Neural crest cell (in vitro differentiated cells): ENCODE data around the gene DOC2B. TPM values are rescaled to one million over a fixed set of nuclear protein-coding genes. Genes with fewer than 3 reads are reported as not detected.

Experiments used
- DNase-seq: peaks from one replicate; pipeline ENCODE4 v3.0.0; 2021; ENCODE audit warnings: low read depth, mixed read lengths, low spot score
- H3K27ac Mint-ChIP-seq: one replicate; pipeline ENCODE4 v1.8.0; 2021; ENCODE audit warnings: mild to moderate bottlenecking, mixed read lengths; ENCODE audit not compliant: unreplicated experiment
- H3K27me3 Mint-ChIP-seq: 2 replicates; pipeline ENCODE4 v1.8.0; 2021; ENCODE audit warnings: low read depth, mild to moderate bottlenecking, mixed read lengths
- H3K36me3 Mint-ChIP-seq: 2 replicates; pipeline ENCODE4 v1.8.0; 2021; ENCODE audit warnings: low read depth, mild to moderate bottlenecking, mixed read lengths
- H3K4me1 Mint-ChIP-seq: 2 replicates; pipeline ENCODE4 v1.8.0; 2021; ENCODE audit warnings: mixed read lengths
- H3K4me3 Mint-ChIP-seq: one replicate; pipeline ENCODE4 v1.8.0; 2021; ENCODE audit warnings: mild to moderate bottlenecking, mixed read lengths
- H3K9me3 Mint-ChIP-seq: 2 replicates; pipeline ENCODE4 v1.8.0; 2021; ENCODE audit warnings: mixed read lengths
- total RNA-seq: library from RNA; stranded (reverse); gene quantifications from 2 replicates; pipeline ENCODE4 v1.2.1, GENCODE V29; 2021
- TF ChIP-seq, protein P1 (sequence below): fragments of 200-600 bp; sonication (generic); conservative IDR thresholded peaks from 2 replicates; pipeline ENCODE4 v1.5.0; 2021; ENCODE audit warnings: antibody characterized with exemption, mild to moderate bottlenecking

Gene DOC2B
- total RNA-seq, 1 donor from 2014 or later, result 0.91 TPM

DNA sequence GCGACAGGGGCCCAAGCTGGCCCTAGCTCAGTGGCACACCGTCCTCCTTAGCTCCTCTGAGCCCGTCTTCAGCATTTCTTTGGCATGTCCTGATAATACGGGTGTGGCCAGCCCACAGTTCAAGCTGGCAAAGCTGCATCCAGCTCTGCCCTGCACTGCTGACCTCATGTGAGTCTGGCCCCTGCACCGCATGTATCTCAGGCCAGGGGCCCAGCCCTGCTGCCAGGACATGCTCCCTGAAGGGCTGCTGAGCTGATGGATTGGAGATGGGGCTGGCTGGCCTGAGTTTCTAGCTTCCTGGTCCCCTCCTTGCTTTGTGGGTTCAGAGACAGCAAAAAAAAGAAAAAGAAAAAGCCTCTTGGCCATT is 2.4 kb downstream of the DOC2B start:
- H3K4me3 Mint-ChIP-seq, result no peak overlapping the region

DNA sequence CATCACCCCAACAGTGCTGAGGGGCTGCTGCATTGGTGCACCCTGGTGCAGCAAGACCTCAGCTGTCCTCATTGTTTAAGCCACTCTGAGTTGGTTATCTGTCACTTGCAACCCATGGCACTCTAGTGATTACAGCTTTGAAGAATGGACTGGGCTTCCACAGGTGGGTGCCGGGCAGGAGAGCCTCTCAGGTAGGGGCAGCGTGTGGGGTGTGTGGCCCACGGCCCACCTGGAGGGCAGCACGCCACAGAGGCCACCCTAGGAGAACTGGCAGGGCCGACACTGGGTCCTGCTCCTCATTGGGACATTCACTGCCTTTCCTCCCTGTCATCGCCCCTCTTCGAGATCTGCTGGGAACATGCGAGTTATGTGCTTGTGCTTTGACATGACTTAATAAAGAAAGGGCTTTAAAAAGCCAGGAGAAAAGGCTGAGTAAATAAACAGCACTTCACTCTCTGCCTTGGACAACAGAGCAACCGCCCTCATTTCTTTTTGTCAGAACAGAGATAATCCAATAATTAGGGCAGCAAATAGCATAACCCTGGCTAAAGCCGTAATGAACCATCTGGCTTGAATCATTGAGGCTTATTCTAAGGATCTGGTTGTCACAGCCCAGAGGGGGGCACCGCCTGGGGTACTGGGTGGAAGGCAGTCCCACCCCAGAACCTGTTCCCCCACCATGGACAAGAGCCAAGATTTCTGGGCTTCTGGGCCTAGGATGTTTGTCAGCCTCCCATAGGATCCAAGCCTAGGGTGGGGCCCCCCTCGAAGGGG is 3.0 kb downstream of the DOC2B start:
- no peak for DNase-seq
- H3K27ac Mint-ChIP-seq, result no peak overlapping the region
- no peaks in the 10 kb centered on the region for H3K36me3 Mint-ChIP-seq
- H3K4me1 Mint-ChIP-seq, result peaks cover 5% of the 10 kb centered on the region
- TF ChIP-seq, protein P1, sequence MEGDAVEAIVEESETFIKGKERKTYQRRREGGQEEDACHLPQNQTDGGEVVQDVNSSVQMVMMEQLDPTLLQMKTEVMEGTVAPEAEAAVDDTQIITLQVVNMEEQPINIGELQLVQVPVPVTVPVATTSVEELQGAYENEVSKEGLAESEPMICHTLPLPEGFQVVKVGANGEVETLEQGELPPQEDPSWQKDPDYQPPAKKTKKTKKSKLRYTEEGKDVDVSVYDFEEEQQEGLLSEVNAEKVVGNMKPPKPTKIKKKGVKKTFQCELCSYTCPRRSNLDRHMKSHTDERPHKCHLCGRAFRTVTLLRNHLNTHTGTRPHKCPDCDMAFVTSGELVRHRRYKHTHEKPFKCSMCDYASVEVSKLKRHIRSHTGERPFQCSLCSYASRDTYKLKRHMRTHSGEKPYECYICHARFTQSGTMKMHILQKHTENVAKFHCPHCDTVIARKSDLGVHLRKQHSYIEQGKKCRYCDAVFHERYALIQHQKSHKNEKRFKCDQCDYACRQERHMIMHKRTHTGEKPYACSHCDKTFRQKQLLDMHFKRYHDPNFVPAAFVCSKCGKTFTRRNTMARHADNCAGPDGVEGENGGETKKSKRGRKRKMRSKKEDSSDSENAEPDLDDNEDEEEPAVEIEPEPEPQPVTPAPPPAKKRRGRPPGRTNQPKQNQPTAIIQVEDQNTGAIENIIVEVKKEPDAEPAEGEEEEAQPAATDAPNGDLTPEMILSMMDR, result no peak
- H3K9me3 Mint-ChIP-seq, result no peaks in the 10 kb centered on the region
- H3K4me3 Mint-ChIP-seq, result no peak overlapping the region
- H3K27me3 Mint-ChIP-seq, result peaks cover 50% of the 10 kb centered on the region

More for the DNA sequence above, 2.4 kb downstream of the DOC2B start:
- Mint-ChIP-seq H3K27ac (no peak overlapping the region), H3K4me1 (peaks cover 5% of the 10 kb centered on the region), H3K9me3 (no peaks in the 10 kb centered on the region), H3K27me3 (peaks cover 55% of the 10 kb centered on the region), H3K36me3 (no peaks in the 10 kb centered on the region)
- TF ChIP-seq, protein P1, result no peak
- no peak for DNase-seq

DNA sequence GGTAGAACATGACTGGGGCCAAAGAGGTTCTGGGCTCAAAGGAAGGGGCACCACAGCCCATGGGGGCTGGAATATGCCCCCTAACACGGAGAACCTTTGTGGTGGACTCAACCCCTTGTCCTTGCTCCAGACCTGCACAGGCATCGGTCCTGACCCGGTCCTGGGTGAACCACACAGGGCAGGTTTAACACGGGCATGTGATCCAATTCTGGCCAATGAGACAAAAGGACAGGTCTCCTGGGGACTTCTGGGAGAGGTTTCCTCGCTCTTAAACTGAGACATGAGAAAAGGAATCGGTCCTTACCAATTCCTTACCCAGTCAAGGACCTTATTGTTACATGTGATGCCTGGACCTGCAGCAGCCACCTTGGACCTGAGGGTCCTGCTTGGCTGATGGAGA is 3.7 kb downstream of the DOC2B start:
- TF ChIP-seq, protein P1, result no peak
- H3K9me3 Mint-ChIP-seq, result no peaks in the 10 kb centered on the region

DNA sequence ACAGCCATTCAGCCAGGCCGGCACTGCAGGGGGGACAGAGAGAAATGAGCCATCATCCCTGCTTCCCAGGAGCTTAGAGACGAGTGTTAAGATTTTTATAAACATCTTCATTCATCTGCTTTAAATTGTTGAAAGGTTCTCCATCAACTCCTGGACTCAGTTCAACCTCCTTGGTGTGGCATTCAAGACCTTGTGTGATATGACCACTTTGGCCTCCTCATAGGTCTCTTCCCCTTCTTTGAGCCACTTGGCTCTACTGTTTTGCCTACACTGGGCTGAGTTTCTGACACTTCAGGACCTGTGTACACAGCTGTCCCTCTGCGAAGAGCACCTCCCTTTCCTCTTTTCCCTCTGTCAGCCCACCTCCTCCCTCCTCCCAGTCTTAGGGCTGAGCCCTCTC is 4.3 kb downstream of the DOC2B start:
- TF ChIP-seq, protein P1, result no peak
- Mint-ChIP-seq H3K27me3 (peaks cover 39% of the 10 kb centered on the region), H3K4me3 (no peak overlapping the region), H3K4me1 (peaks cover 3% of the 10 kb centered on the region), H3K27ac (no peak overlapping the region), H3K36me3 (no peaks in the 10 kb centered on the region), H3K9me3 (no peaks in the 10 kb centered on the region)
- no peak for DNase-seq

More for the DNA sequence above, 3.7 kb downstream of the DOC2B start:
- no peaks in the 10 kb centered on the region for H3K36me3 Mint-ChIP-seq
- H3K27ac Mint-ChIP-seq, result no peak overlapping the region
- H3K4me1 Mint-ChIP-seq, result peaks cover 5% of the 10 kb centered on the region
- H3K4me3 Mint-ChIP-seq, result no peak overlapping the region
- DNase-seq, result no peak
- H3K27me3 Mint-ChIP-seq, result peaks cover 45% of the 10 kb centered on the region

DNA sequence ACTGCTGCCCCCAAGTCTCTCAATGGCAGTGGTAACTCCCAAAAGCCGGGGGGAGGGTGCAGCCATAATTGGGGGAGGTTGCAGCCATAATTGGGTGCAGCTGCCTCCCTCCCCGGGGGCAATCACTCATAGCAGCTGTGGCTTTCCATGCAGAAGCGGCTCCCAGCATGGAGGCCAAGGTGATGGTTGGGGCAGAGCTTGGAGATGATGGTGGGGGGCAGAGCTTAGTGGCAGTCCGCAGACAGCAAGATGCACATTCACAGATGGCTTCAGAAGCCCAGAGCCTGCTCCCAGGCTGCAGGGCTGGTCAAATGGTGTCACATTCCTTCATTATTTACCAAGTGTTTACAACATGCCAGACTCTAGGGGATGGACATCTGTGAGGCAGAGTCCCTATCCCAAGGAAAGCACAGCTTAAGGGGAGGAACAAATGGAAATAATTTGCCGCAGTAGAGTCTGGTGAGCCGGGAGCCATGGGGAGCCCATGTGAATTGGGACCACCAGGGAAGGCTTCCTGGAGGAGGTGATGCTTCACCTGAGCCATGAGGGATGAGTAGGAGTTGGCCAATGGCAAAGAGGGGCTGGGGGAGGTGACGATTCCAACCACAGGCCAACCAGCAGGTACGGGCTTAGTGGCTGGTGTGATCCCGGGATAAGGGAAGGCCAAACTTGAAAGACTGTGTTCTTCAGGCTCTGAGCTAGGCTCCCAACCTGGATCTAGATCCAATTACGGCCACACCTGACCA is 8.1 kb downstream of the DOC2B start:
- H3K36me3 Mint-ChIP-seq, result no peaks in the 10 kb centered on the region
- peaks cover 17% of the 10 kb centered on the region for H3K27me3 Mint-ChIP-seq
- H3K4me3 Mint-ChIP-seq, result no peak overlapping the region
- H3K9me3 Mint-ChIP-seq, result no peaks in the 10 kb centered on the region
- H3K4me1 Mint-ChIP-seq, result no peaks in the 10 kb centered on the region
- TF ChIP-seq, protein P1, result no peak
- DNase-seq, result no peak
- H3K27ac Mint-ChIP-seq, result no peak overlapping the region
